ENCODE measurements around the gene ARHGAP26. TPM values are rescaled to one million over a fixed set of nuclear protein-coding genes. Genes with fewer than 3 reads are reported as not detected.
"Not testable (repeated sequence)": the region's sequence is repeated elsewhere in the genome, so short reads cannot be mapped to it uniquely, and the experiment has no call there.

The ARHGAP26 gene
- total RNA-seq, 1 donor from 2014 or later: 8.6 TPM

DNA sequence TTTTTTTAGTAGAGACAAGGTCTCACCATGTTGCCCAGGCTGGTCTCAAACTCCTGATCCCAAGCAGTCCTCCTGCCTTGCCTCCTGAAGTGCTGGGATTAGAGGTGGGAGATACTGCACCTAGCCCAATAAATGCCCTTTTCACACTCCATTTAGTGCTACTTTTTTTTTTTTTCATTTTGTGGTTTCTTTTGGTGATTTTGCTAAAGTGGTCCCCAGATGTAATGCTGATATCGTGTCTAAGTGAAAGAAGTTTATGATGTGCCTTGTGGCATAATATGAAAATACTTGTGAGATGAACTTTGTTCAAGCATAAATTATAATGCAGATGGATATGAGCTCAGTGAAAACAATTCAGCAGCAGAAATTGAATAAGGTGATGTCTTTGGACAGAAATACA is 227.4 kb downstream of the ARHGAP26 start:
- Histone ChIP-seq H3K27me3 (ENCODE audit: control insufficient read depth, insufficient read depth, low read length) (no peaks in the 10 kb centered on the region), H3K4me3 (ENCODE audit: low read depth, low read length) (no peak overlapping the region), H3K36me3 (ENCODE audit: control insufficient read depth, insufficient read depth, low read length) (no peaks in the 10 kb centered on the region)
- TF ChIP-seq, protein P1, sequence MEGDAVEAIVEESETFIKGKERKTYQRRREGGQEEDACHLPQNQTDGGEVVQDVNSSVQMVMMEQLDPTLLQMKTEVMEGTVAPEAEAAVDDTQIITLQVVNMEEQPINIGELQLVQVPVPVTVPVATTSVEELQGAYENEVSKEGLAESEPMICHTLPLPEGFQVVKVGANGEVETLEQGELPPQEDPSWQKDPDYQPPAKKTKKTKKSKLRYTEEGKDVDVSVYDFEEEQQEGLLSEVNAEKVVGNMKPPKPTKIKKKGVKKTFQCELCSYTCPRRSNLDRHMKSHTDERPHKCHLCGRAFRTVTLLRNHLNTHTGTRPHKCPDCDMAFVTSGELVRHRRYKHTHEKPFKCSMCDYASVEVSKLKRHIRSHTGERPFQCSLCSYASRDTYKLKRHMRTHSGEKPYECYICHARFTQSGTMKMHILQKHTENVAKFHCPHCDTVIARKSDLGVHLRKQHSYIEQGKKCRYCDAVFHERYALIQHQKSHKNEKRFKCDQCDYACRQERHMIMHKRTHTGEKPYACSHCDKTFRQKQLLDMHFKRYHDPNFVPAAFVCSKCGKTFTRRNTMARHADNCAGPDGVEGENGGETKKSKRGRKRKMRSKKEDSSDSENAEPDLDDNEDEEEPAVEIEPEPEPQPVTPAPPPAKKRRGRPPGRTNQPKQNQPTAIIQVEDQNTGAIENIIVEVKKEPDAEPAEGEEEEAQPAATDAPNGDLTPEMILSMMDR (IDR thresholded peaks at IDR 0.05; ENCODE audit: insufficient read depth, low read length, poor library complexity, severe bottlenecking): no peak
- DNase-seq (ENCODE audit: low read depth): no peak

DNA sequence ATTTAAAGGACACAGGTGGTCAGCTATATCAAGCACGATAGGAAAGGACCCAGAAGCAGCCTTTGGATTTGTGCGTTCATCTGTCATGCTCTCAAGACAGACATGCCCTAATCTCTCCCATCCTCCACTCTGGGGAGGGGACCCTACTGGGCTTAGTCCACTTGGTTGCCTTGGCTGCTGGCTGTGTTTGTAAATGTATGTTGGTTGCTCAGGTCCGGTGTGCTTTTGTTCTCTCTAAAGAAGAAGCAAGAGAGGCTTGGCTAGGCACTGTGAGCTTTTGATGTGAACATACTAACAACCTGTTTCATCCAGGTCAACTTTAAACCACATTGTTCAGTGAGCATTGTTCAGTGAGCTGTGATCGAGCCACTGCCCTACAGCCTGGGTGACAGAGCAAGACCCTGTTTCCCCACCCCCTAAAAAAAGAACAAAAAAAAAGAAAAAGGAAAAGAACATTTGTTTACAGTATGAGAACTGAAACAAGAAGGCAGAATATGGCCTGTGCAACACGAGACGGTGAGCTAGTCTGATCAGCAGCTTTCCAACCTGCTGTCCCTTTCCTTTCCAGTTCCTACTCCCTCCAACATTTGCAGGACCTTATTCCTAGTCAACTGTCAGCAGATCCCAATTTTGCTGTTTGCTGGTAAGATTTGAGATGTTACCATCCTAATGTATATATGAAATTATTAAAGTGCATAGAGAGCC is 228.3 kb downstream of the ARHGAP26 start:
- no peaks in the 10 kb centered on the region for H3K36me3 ChIP-seq (ENCODE audit: control insufficient read depth, insufficient read depth, low read length)
- no peaks in the 10 kb centered on the region for H3K27me3 ChIP-seq (ENCODE audit: control insufficient read depth, insufficient read depth, low read length)
- no peak overlapping the region for H3K4me3 ChIP-seq (ENCODE audit: low read depth, low read length)
- TF ChIP-seq, protein P1 (IDR thresholded peaks at IDR 0.05; ENCODE audit: insufficient read depth, low read length, poor library complexity, severe bottlenecking): no peak
- DNase-seq (ENCODE audit: low read depth): no peak

GRCh38 chr5:143000551-143000950 is 230.4 kb downstream of the ARHGAP26 start:
- not testable (repeated sequence) for H3K27me3 ChIP-seq (ENCODE audit: control insufficient read depth, insufficient read depth, low read length); H3K36me3 ChIP-seq (ENCODE audit: control insufficient read depth, insufficient read depth, low read length); DNase-seq (ENCODE audit: low read depth); H3K4me3 ChIP-seq (ENCODE audit: low read depth, low read length)

GRCh38 chr5:143001764-143002351 is 231.7 kb downstream of the ARHGAP26 start:
- Histone ChIP-seq H3K27me3 (ENCODE audit: control insufficient read depth, insufficient read depth, low read length) (no peaks in the 10 kb centered on the region), H3K36me3 (ENCODE audit: control insufficient read depth, insufficient read depth, low read length) (no peaks in the 10 kb centered on the region), H3K4me3 (ENCODE audit: low read depth, low read length) (no peak overlapping the region)
- no peak for DNase-seq (ENCODE audit: low read depth)
- TF ChIP-seq, protein P1 (IDR thresholded peaks at IDR 0.05; ENCODE audit: insufficient read depth, low read length, poor library complexity, severe bottlenecking): no peak

DNA sequence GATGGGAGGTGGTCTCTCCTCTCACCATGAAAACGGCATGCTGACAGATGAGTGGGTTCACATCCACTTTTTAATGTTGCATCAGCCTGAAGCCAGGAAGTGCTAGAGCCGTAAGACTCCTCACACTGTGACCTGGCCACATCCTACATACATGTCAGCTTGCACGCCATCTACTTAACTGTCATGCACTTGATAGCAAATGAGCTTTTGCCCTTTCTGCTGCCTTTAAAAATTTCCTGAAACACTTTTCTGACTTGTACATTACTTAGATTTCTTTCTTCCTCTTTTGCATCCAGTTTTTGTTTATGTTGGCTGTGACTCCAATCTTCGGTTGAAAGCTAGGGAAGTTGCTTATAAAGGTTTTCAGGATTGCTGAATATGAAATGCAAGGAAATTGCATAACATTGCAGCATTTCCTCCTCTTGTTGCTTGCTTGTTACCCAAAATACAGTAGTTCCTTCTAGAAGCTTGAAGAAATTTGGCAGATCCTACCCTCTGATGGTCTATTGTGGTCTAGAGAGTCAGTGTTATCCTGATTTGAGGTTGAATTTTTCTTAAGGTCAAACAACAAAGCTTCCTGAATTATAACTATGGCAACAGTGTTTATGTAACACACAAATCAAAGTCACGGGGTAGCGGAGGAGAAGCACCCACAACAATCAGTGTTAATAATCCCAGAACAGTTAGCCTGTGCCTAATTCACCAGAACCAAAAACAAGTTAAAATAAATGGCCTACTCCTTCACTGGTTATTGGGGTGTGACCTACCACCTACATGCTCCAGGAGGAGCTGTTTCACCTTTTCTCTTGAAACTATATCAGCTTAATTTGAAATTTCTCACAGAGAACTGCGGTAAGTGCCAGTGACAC is 232.5 kb downstream of the ARHGAP26 start:
- DNase-seq (ENCODE audit: low read depth): no peak
- TF ChIP-seq, protein P1 (IDR thresholded peaks at IDR 0.05; ENCODE audit: insufficient read depth, low read length, poor library complexity, severe bottlenecking): peak; percentile 63
- no peaks in the 10 kb centered on the region for H3K27me3 ChIP-seq (ENCODE audit: control insufficient read depth, insufficient read depth, low read length)
- no peaks in the 10 kb centered on the region for H3K36me3 ChIP-seq (ENCODE audit: control insufficient read depth, insufficient read depth, low read length)
- no peak overlapping the region for H3K4me3 ChIP-seq (ENCODE audit: low read depth, low read length)

DNA sequence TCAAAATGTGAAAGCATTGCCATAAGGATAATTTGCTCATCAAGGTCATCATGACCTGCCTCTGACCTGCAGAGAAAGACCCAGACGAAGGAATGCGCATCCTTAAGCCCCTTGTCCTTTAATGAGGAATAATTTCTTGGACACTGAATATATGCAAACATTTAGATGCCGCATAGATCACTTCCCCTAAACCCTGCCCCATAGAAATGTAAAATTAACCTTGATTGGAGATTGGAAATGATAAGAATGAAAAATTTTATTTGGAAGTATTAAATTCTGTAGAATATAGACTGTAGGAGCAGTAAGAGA is 233.1 kb downstream of the ARHGAP26 start:
- TF ChIP-seq, protein P1 (IDR thresholded peaks at IDR 0.05; ENCODE audit: insufficient read depth, low read length, poor library complexity, severe bottlenecking): no peak
- Histone ChIP-seq H3K4me3 (ENCODE audit: low read depth, low read length) (no peak overlapping the region), H3K36me3 (ENCODE audit: control insufficient read depth, insufficient read depth, low read length) (no peaks in the 10 kb centered on the region), H3K27me3 (ENCODE audit: control insufficient read depth, insufficient read depth, low read length) (no peaks in the 10 kb centered on the region)
- no peak for DNase-seq (ENCODE audit: low read depth)
